K562 (cell line): ENCODE data around the gene GLI3. TPM values are rescaled to one million over a fixed set of nuclear protein-coding genes. Genes with fewer than 3 reads are reported as not detected.

Experiments
- ATAC-seq: fragments of 200-7000 bp; cut with Tn5 transposase; 3 replicates; pipeline ENCODE4 v1.9.1; 2020; ENCODE audit warnings: moderate library complexity
- BruUV-seq: library from RNA; stranded (reverse); fragments of 400-500 nt; replicated peaks from 2 replicates; lab custom pipeline; 2021; lab: Mats Ljungman, UMichigan
- CTCF ChIA-PET: fragments of 300-600 bp; formaldehyde crosslinking; extraction: SDS; loops from one replicate; lab custom pipeline; 2021; ENCODE audit warnings: low intra/inter-chr PET ratio; lab: Yijun Ruan, JAX
- POLR2A ChIA-PET: fragments of 300-600, 350-650 bp; sonication (Branson Sonifier 250); formaldehyde crosslinking; extraction: SDS; loops from one replicate; lab custom pipeline; 2021; ENCODE audit warnings: antibody characterized with exemption, inconsistent platforms; lab: Yijun Ruan, JAX
- DNase-seq, 4 experiments: peaks; one replicate each; pipeline versions ENCODE4 v3.0.0 to v3.0.0-alpha.2; 2011 to 2018; ENCODE audit warnings: low spot score in 3 of 4, mixed read lengths in 3 of 4; ENCODE audit errors: extremely low read depth in 1 of 4
- FAIRE-seq: peaks from 2 replicates; lab custom pipeline; 2011; peaks lifted over from hg19 to GRCh38; lab: Jason Lieb, UNC
- H2AFZ ChIP-seq: 2 replicates; pipeline ENCODE4 v1.6.0; 2011; ENCODE audit warnings: low read depth, low read length, control low read depth, inconsistent platforms
- H3K27ac ChIP-seq: fragments of 200-600 bp; 3 replicates; pipeline ENCODE4 v1.8.0; 2011; ENCODE audit warnings: low read depth, mild to moderate bottlenecking, control low read depth, inconsistent platforms, low read length, moderate library complexity, mixed read lengths; ENCODE audit errors: extremely low read depth
- H3K27me3 ChIP-seq, 2 experiments: fragments of 300-600 bp in 1 of 2; 2 replicates in 1 of 2; 3 replicates in 1 of 2; pipeline versions ENCODE4 v1.6.0 to v1.8.0; 2011; ENCODE audit warnings: inconsistent platforms in 2 of 2, low read length in 2 of 2, mild to moderate bottlenecking in 1 of 2, mixed read lengths in 1 of 2, moderate library complexity in 1 of 2; ENCODE audit not compliant: control insufficient read depth in 2 of 2, insufficient read depth in 2 of 2
- H3K36me3 ChIP-seq: fragments of 300-600 bp; 3 replicates; pipeline ENCODE4 v1.8.0; 2011; ENCODE audit warnings: mild to moderate bottlenecking, low read length, inconsistent platforms; ENCODE audit not compliant: control insufficient read depth, insufficient read depth
- H3K4me1 ChIP-seq, 2 experiments: fragments of 200-600 bp in 1 of 2; replicated peaks in 1 of 2; 2 replicates in 1 of 2; 3 replicates in 1 of 2; pipeline versions ENCODE4 v1.5.1 to v1.8.0; 2011; ENCODE audit warnings: inconsistent platforms in 2 of 2, low read length in 2 of 2, mild to moderate bottlenecking in 1 of 2, mixed read lengths in 1 of 2, moderate library complexity in 1 of 2; ENCODE audit not compliant: control insufficient read depth in 2 of 2, insufficient read depth in 2 of 2
- H3K4me2 ChIP-seq: 2 replicates; pipeline ENCODE4 v1.6.1; 2011; ENCODE audit warnings: low read length, control low read depth, inconsistent platforms, mixed read lengths; ENCODE audit not compliant: insufficient read depth
- H3K4me3 ChIP-seq: fragments of 200-600 bp; sonication (generic), shearing (Covaris generic); 2 replicates; pipeline ENCODE4 v1.5.1; 2016; ENCODE audit warnings: control low read depth, inconsistent platforms
- H3K79me2 ChIP-seq: fragments of 200-600 bp; 3 replicates; pipeline ENCODE4 v1.8.0; 2011; ENCODE audit warnings: low read length, inconsistent platforms; ENCODE audit not compliant: control insufficient read depth, insufficient read depth
- H3K9ac ChIP-seq, 2 experiments: 2 replicates each; pipeline versions ENCODE4 v1.6.0 to v1.6.1; 2011; ENCODE audit warnings: low read depth in 2 of 2, low read length in 2 of 2, control low read depth in 1 of 2, inconsistent platforms in 1 of 2, mild to moderate bottlenecking in 1 of 2, mixed read lengths in 1 of 2; ENCODE audit not compliant: insufficient read depth in 1 of 2
- H3K9me1 ChIP-seq: one replicate; pipeline ENCODE4 v1.6.0; 2011; ENCODE audit warnings: inconsistent platforms, mild to moderate bottlenecking, low read length, moderate library complexity; ENCODE audit not compliant: control insufficient read depth, insufficient read depth
- H3K9me3 ChIP-seq: replicated peaks from 2 replicates; pipeline ENCODE4 v1.5.1; 2011; ENCODE audit warnings: low read depth, low read length, inconsistent platforms; ENCODE audit not compliant: control insufficient read depth, insufficient read depth
- H4K20me1 ChIP-seq: replicated peaks from 2 replicates; pipeline ENCODE4 v1.6.1; 2011; ENCODE audit warnings: low read length, inconsistent platforms, mixed read lengths; ENCODE audit not compliant: control insufficient read depth, insufficient read depth
- BRCA1 ChIP-seq, 2 experiments: fragments of 450-650 bp in 1 of 2; sonication (generic) in 1 of 2; formaldehyde crosslinking in 1 of 2; IDR thresholded peaks; 2 replicates each; pipeline versions ENCODE4 v1.5.0 to v1.6.1; 2017 to 2020; ENCODE audit warnings: mild to moderate bottlenecking in 1 of 2, missing genetic modification reagents in 1 of 2
- MAZ ChIP-seq, 2 experiments: fragments of 450-650 bp in 1 of 2; sonication (generic) in 1 of 2; formaldehyde crosslinking; IDR thresholded peaks in 1 of 2; conservative IDR thresholded peaks in 1 of 2; 2 replicates each; pipeline versions ENCODE4 v1.4.0 to v1.5.0; 2020; ENCODE audit warnings: mild to moderate bottlenecking in 1 of 2, missing genetic modification reagents in 1 of 2
- MTA3 ChIP-seq: fragments of 450-650 bp; formaldehyde crosslinking; IDR thresholded peaks from 2 replicates; pipeline ENCODE4 v1.6.1; 2017; ENCODE audit warnings: mild to moderate bottlenecking, borderline replicate concordance
- RAD51 ChIP-seq: fragments of 450-650 bp; IDR thresholded peaks from 2 replicates; pipeline ENCODE4 v1.7.1; 2016; ENCODE audit warnings: low read depth, mild to moderate bottlenecking, borderline replicate concordance
- RB1 ChIP-seq: fragments of 450-650 bp; IDR thresholded peaks from 2 replicates; pipeline ENCODE4 v1.6.1; 2017; ENCODE audit warnings: low read depth, mild to moderate bottlenecking
- TBP ChIP-seq: optimal IDR thresholded peaks from 2 replicates; pipeline ENCODE3; 2011; ENCODE audit warnings: low read depth, low read length, improper control_type of control experiment
- ZC3H8 ChIP-seq: fragments of 450-650 bp; IDR thresholded peaks from 2 replicates; pipeline ENCODE4 v1.6.1; 2017
- ZFPM2 ChIP-seq: fragments of 250-450 bp; sonication (Bioruptor Pico); IDR thresholded peaks from 2 replicates; pipeline ENCODE4 v1.5.1; 2022; ENCODE audit warnings: mild to moderate bottlenecking
- ZNF551 ChIP-seq: fragments of 250-450 bp; sonication (Bioruptor Pico); IDR thresholded peaks from 2 replicates; pipeline ENCODE4 v1.5.0; 2021; ENCODE audit warnings: mild to moderate bottlenecking, moderate library complexity
- WGBS: fragments of 100-300 bp; shearing (Covaris generic); methylation state at CpG from one replicate; pipeline ENCODE4 v1.1.6; 2016; ENCODE audit warnings: low coverage, mixed read lengths; ENCODE audit not compliant: insufficient coverage; ENCODE audit errors: missing lambda C conversion rate; 5-methylcytosine and 5-hydroxymethylcytosine counted together
- in situ Hi-C: fragments of 300-500 bp; cut with MboI; formaldehyde crosslinking; loops from 4 replicates; pipeline ENCODE4 v1.15.0; 2018; ENCODE audit warnings: inconsistent platforms, mixed read lengths
- intact Hi-C: fragments of 100-400 bp; cut with micrococcal nuclease; formaldehyde crosslinking; loops from 2 replicates; pipeline ENCODE4 v1.14.2; 2022
- polyA plus RNA-seq, 8 experiments: library from polyadenylated mRNA; depleted of rRNA in 4 of 8; stranded (reverse) in 5 of 8; unstranded in 3 of 8; fragments of >200 nt; fragmentation: Nextera tagmentation in 2 of 8; fragmentation: Illumina TruSeq in 1 of 8; extraction: Ambion mirVana in 2 of 8; extraction: Trizol in 1 of 8; gene quantifications; 2 replicates each; pipeline versions ENCODE4 v1.2.1 to v1.2.3, GENCODE V29; 2011 to 2014; ENCODE audit warnings: inconsistent platforms in 1 of 8, missing spikeins in 1 of 8
- total RNA-seq, 7 experiments: library from RNA; depleted of rRNA in 6 of 7; stranded (reverse); fragments of >200 nt in 6 of 7; fragmentation: Illumina TruSeq in 2 of 7; extraction: Trizol in 2 of 7; gene quantifications; 2 replicates each; pipeline versions ENCODE4 v1.2.1 to v1.2.3, GENCODE V29; 2011 to 2021; ENCODE audit warnings: low replicate concordance in 1 of 7
- TF ChIP-seq, protein P1 (sequence below): fragments of 450-650 bp; formaldehyde crosslinking; conservative IDR thresholded peaks from 2 replicates; pipeline ENCODE4 v1.4.0; 2022; ENCODE audit warnings: mild to moderate bottlenecking, missing genetic modification characterization
- TF ChIP-seq, protein P2 (sequence below): fragments of 450-650 bp; IDR thresholded peaks from 2 replicates; pipeline ENCODE4 v1.6.1; 2016; ENCODE audit warnings: low read depth

The GLI3 gene
- total and polyA plus RNA-seq, 9 of the 15 experiments (the other 6 are each of a cell fraction or from before 2014, with no cell fraction given): 0.01 to 0.18 (median 0.07) TPM; not detected in 6

DNA sequence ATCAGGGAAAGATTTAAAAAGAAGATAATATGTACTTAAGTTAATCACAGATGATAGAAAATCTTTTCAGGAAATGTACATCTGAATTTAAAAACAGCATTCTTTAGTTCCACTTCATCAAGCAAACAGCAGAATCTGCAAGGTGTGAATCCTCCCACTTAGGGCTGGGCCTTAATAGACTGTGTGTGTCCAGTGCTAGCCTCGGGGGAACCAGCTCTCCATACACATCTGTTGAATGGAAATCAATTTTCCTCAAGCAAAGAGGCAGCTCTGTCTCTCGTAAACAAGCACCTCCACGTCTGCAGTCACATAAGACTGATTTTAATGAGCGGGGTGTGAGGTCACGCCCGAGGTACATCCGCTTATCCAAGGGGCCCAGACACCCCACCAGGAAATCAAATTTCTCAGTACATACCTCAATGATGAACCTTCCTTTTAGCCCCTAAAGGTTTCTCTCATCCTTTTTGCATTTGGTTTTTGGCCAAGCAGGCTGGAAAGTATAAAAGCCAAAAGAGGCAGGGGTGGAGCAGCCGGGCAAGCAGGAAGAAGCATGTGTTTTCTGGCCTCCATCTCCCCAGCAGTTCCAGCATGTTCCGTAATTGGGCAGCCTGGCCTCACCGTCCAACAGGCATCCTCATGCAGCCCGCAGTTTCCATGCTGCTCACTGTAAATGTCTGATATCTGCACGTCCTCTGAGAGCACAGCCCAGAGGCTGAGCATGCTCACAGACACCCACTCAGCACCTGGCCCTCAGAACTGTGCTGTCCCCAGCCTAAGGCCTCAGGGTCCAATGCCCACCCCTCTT, 131.3 kb downstream of the GLI3 start (continued):
- TF ChIP-seq, protein P1, sequence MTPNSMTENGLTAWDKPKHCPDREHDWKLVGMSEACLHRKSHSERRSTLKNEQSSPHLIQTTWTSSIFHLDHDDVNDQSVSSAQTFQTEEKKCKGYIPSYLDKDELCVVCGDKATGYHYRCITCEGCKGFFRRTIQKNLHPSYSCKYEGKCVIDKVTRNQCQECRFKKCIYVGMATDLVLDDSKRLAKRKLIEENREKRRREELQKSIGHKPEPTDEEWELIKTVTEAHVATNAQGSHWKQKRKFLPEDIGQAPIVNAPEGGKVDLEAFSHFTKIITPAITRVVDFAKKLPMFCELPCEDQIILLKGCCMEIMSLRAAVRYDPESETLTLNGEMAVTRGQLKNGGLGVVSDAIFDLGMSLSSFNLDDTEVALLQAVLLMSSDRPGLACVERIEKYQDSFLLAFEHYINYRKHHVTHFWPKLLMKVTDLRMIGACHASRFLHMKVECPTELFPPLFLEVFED (CRISPR knock-in tag): no peak
- TF ChIP-seq ZC3H8 (no peak), MAZ (CRISPR knock-in tag; conservative IDR thresholded peaks at IDR 0.05 in 1 of 2, IDR thresholded peaks at IDR 0.05 in 1 of 2) (no peak), TBP (no peak), BRCA1 (IDR thresholded peaks at IDR 0.05) (no peak), BRCA1 (CRISPR knock-in tag; IDR thresholded peaks at IDR 0.05) (no peak), RAD51 (no peak)

DNA sequence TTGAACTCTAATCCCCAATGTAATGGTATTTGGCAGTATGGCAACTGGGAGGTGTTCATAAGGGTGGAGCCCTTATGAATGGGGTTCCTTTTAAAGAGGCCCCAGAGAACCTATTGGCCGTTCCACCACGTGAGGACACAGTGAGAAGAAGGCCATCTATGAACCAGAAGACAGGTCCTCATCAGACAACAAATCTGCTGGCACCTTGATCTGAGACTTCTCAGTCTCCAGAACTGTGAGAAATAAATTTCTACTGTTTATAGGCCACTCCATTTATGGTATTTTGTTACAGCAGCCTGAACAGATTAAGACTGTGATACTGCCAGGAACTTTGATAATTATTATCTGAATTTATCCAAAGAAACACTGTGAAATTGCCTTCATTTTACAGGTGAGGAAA, 132.3 kb downstream of the GLI3 start:
- no peaks in the 10 kb centered on the region for H3K36me3 ChIP-seq
- BruUV-seq: no TSS peak
- 0% methylated on average over 2 of the region's 2 CpGs for WGBS
- POLR2A ChIA-PET: no interaction called here
- FAIRE-seq: no peak
- CTCF ChIA-PET: no interaction called here
- H3K4me3 ChIP-seq: no peak overlapping the region
- ATAC-seq: no peak
- H3K9ac ChIP-seq: no peak overlapping the region
- no peak overlapping the region for H3K4me2 ChIP-seq
- H3K4me1 ChIP-seq: no peaks in the 10 kb centered on the region
- no peaks in the 10 kb centered on the region for H3K9me3 ChIP-seq
- in situ Hi-C loops: no loop called here
- no peak for DNase-seq
- no peaks in the 10 kb centered on the region for H4K20me1 ChIP-seq
- no peak overlapping the region for H3K27ac ChIP-seq
- no peak overlapping the region for H2AFZ ChIP-seq
- intact Hi-C loops: no loop called here
- H3K27me3 ChIP-seq: peaks cover 2 to 12% of the 10 kb centered on the region in 2 experiments; a peak in 2 of 5 replicates
- no peaks in the 10 kb centered on the region for H3K9me1 ChIP-seq
- H3K79me2 ChIP-seq: no peaks in the 10 kb centered on the region
- TF ChIP-seq, protein P2, sequence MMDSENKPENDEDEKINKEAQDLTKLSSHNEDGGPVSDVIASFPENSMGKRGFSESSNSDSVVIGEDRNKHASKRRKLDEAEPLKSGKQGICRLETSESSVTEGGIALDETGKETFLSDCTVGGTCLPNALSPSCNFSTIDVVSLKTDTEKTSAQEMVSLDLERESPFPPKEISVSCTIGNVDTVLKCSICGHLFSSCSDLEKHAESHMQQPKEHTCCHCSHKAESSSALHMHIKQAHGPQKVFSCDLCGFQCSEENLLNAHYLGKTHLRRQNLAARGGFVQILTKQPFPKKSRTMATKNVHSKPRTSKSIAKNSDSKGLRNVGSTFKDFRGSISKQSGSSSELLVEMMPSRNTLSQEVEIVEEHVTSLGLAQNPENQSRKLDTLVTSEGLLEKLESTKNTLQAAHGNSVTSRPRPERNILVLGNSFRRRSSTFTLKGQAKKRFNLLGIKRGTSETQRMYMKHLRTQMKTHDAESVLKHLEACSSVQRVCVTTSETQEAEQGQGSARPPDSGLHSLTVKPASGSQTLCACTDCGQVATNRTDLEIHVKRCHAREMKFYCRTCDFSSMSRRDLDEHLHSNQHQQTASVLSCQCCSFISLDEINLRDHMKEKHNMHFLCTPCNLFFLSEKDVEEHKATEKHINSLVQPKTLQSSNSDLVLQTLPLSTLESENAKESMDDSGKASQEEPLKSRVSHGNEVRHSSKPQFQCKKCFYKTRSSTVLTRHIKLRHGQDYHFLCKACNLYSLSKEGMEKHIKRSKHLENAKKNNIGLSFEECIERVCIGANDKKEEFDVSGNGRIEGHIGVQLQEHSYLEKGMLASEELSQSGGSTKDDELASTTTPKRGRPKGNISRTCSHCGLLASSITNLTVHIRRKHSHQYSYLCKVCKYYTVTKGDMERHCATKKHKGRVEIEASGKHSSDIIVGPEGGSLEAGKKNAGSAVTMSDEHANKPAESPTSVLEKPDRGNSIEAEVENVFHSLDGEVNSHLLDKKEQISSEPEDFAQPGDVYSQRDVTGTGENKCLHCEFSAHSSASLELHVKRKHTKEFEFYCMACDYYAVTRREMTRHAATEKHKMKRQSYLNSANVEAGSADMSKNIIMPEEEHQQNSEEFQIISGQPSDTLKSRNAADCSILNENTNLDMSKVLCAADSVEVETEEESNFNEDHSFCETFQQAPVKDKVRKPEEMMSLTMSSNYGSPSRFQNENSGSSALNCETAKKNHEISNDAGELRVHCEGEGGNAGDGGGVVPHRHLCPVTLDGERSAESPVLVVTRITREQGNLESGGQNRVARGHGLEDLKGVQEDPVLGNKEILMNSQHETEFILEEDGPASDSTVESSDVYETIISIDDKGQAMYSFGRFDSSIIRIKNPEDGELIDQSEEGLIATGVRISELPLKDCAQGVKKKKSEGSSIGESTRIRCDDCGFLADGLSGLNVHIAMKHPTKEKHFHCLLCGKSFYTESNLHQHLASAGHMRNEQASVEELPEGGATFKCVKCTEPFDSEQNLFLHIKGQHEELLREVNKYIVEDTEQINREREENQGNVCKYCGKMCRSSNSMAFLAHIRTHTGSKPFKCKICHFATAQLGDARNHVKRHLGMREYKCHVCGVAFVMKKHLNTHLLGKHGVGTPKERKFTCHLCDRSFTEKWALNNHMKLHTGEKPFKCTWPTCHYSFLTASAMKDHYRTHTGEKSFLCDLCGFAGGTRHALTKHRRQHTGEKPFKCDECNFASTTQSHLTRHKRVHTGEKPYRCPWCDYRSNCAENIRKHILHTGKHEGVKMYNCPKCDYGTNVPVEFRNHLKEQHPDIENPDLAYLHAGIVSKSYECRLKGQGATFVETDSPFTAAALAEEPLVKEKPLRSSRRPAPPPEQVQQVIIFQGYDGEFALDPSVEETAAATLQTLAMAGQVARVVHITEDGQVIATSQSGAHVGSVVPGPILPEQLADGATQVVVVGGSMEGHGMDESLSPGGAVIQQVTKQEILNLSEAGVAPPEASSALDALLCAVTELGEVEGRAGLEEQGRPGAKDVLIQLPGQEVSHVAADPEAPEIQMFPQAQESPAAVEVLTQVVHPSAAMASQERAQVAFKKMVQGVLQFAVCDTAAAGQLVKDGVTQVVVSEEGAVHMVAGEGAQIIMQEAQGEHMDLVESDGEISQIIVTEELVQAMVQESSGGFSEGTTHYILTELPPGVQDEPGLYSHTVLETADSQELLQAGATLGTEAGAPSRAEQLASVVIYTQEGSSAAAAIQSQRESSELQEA: no peak
- TF ChIP-seq ZNF551 (CRISPR knock-in tag) (no peak), RB1 (no peak), MTA3 (no peak), ZFPM2 (CRISPR knock-in tag) (no peak)
